Heart left ventricle (tissue), 13 donors: ENCODE results near the gene TNIK.

Experiments used
- POLR2A ChIP-seq, 2 donors: fragments of 450-650 bp; IDR thresholded peaks; one replicate each; pipeline ENCODE4 v1.6.1; 2017; ENCODE audit warnings: antibody characterized with exemption in 2 of 2, mild to moderate bottlenecking in 2 of 2, moderate library complexity in 2 of 2
- TF ChIP-seq, protein P1 (sequence below), 12 donors: fragments of 200-600 bp; sonication (generic) in 4 of 12; IDR thresholded peaks; one replicate each; pipeline versions ENCODE4 v1.5.0 to v1.8.0; 2018 to 2022; ENCODE audit warnings: antibody characterized with exemption in 12 of 12, mild to moderate bottlenecking in 5 of 12
- donor health status: ischemic (EF 13 %, LVEDD 7.1; RV severe dilation, severe dysfunction).
- donor health status: DM: no; HTN: yes; CAD: no.
- donor health status: DM: no; HTN: no; CAD: no.
- donor health status: ischemic (EF 25% LVEDD 6.9; RV normal size, moderate dysfunction).
- donor health status: ischemic (EF 25% LVEDD 5.7; RV mildly dilated, moderate dysfunction).
- donor health status: ischemic (EF 35%, LVEDD 5.7; RV mildly dilated, moderate dysfunction).
- donor health status: nonischemic (EF 11% LVEDD 7.7; RV severe dilation, severe dysfunction).
- donor health status: DM: yes; HTN: yes; CAD: no.
- donor health status: PGD.
- donor health status: ischemic (EF 29% LVEDD 5.4; RV normal size, mild dysfunction).
- donor health status: nonischemic (EF 23%, LVEDD 6.1; RV moderate dilation, normal function).

DNA sequence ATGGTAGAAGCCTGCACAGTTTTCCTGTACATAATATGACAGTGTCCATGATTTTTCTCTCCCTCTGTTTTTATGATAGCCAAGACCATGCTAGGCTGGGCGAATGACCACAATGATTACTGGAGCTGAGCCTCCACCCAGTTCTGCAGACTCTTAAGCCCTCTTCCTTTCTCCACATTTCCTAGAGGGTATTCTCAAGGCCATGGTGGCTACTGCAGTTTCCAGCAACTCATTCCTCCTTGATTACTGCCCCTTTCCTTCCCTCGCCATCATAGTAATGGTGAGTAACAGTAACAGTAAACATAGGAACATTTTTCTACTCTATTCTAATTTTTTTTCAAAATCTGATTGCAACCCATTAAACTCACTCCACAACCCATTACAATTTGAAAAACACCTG, 20.2 kb downstream of the TNIK start:
- TF ChIP-seq, protein P1, sequence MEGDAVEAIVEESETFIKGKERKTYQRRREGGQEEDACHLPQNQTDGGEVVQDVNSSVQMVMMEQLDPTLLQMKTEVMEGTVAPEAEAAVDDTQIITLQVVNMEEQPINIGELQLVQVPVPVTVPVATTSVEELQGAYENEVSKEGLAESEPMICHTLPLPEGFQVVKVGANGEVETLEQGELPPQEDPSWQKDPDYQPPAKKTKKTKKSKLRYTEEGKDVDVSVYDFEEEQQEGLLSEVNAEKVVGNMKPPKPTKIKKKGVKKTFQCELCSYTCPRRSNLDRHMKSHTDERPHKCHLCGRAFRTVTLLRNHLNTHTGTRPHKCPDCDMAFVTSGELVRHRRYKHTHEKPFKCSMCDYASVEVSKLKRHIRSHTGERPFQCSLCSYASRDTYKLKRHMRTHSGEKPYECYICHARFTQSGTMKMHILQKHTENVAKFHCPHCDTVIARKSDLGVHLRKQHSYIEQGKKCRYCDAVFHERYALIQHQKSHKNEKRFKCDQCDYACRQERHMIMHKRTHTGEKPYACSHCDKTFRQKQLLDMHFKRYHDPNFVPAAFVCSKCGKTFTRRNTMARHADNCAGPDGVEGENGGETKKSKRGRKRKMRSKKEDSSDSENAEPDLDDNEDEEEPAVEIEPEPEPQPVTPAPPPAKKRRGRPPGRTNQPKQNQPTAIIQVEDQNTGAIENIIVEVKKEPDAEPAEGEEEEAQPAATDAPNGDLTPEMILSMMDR (IDR thresholded peaks at IDR 0.05), result no peak
- no peak for TF ChIP-seq POLR2A (IDR thresholded peaks at IDR 0.05)
